Erythroblast (primary cell): ENCODE measurements around the gene POU2F1.

Experiments used
- GATA1 ChIP-seq: IDR thresholded peaks from 2 replicates; pipeline ENCODE4 v1.6.1; 2011; ENCODE audit warnings: low read depth, mild to moderate bottlenecking, control low read depth, low read length, moderate library complexity
- POLR2A ChIP-seq: IDR thresholded peaks from 2 replicates; pipeline ENCODE4 v1.6.1; 2011; ENCODE audit warnings: mild to moderate bottlenecking, low read length

GRCh38 chr1:167268347-167268787, 47.7 kb downstream of the POU2F1 start:
- TF ChIP-seq POLR2A (no peak), GATA1 (no peak)
